NB4 (cell line): ENCODE results near the gene KRTAP2-1.

Experiments
- CTCF ChIP-seq: IDR thresholded peaks from one replicate; pipeline ENCODE4 v1.5.1; 2012; ENCODE audit warnings: low read depth, low read length
- POLR2A ChIP-seq: IDR thresholded peaks from 2 replicates; pipeline ENCODE4 v1.6.1; 2011; ENCODE audit warnings: mild to moderate bottlenecking; ENCODE audit not compliant: insufficient read length; ENCODE audit errors: extremely low read depth

GRCh38 chr17:41049110-41049509 lies 2.0 kb upstream of the KRTAP2-1 start:
- TF ChIP-seq CTCF: no peak
- TF ChIP-seq POLR2A: no peak
